ENCODE results near the gene ETV6.
A peak's percentile ranks its signal among the peaks of the same experiment; 100 is the strongest.

ETV6 gene

DNA sequence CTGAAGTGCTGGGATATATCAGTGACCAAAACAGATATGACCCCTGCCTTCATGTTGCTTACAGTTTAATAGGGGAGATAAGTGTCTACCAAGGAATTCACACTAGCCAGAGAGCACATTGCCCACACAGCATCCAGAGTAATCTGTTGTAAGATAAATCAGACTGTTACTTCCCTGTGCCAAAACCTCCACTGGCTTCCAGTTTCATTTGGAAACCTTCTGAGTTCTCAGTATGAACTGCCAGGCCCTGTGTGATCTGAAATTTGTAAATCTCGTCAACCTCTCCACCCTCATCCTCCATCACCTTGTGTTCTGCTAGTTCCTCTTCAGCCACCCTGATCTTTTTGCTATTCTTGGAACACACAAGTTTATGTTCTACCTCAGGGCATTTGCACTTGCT is 154.7 kb downstream of the ETV6 start:
- DNase-seq (ENCODE audit: low read depth), result no peak

DNA sequence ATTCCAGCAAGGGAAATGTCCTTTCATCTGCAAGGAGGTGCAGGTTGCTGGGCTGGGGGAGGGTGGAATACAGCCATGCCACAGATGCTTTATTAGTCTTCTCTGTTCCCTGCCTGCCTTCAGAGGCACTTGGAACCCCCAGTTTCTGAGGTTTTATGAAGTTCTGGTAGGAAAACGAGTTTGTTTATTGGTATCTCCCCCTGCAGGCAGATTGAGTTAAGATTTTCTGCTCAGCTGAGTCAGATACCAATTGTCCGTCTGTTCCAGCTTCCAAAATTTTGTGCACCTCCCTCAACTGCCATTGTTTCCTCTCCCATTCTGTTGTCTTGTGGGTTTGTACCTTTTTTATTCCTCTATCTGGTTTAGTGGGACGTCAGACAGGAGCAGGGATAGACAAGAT is 155.6 kb downstream of the ETV6 start:
- DNase-seq (ENCODE audit: low read depth), result no peak

DNA sequence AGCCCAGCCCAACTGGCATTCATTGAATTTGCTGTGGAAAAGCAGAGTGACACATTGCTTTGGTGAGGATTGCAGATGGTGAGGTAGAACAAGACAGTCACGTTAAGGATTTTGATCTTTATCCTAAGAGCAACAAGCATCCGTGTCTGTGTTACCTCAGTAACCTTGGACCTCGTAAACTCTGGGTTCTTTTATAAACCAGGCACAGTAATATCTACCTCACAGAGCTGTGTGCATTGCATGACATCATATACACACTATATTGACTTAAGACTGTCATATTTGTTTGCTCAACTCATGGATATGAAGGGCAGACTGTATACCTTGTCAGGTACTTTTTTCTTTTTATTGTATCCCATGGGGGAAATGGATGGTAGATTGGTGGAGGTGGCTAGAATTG is 156.2 kb downstream of the ETV6 start:
- DNase-seq (ENCODE audit: low read depth), result no peak

DNA sequence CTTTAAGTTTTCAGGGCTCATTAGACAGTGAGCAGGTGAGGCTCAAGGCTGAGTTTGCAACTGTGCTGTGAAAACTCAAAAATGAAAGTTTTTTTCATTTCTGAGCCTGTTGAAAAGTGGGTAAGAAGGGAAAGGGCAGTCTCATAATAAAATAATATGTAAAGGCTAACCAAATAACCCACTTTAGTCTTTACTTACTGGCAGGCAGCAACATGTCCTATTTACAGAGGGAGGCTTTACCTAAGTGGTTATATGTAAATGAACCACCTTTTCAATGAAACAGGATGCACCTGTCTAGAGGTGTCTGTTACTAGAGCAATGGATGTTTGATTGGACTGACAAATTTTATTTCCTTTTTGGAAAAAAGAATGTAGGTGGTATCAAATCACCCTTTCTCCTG is 158.0 kb downstream of the ETV6 start:
- DNase-seq (ENCODE audit: low read depth), result no peak

DNA sequence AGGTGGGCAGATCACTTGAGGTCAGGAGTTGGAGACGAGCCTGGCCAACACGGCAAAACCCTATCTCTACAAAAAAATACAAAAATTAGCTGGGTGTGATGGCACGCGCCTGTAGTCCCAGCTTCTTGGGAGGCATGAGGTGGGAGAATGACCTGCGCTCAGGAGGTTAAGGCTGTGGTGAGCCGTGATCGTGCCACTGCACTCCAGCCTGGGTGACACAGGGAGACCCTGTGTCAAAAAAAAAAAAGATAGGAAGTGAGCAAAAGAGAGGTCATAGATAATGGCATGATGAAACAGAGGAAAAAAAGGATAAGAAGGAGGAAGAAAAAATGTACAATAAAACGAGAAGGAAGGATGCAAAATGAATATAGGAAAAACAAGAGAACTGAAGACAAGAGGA is 159.5 kb downstream of the ETV6 start:
- DNase-seq (ENCODE audit: low read depth), result no peak

DNA sequence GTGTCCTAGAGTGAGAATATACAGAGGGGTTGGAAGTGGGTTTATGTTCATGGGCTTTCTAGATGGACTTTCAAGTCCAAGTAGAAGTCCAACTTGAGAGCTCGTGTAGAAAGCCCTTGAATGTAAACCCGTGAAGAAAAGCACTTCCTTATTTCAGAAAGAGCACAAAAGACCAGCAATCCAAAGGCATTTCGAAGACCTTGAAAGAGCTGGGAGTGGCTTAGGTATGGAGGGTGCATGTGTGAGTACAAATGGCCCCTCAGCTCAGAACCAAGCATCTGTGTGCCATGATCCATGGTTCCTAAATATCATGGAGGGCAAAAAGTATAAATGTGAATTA is 160.7 kb downstream of the ETV6 start:
- no peak for DNase-seq (ENCODE audit: low read depth)

DNA sequence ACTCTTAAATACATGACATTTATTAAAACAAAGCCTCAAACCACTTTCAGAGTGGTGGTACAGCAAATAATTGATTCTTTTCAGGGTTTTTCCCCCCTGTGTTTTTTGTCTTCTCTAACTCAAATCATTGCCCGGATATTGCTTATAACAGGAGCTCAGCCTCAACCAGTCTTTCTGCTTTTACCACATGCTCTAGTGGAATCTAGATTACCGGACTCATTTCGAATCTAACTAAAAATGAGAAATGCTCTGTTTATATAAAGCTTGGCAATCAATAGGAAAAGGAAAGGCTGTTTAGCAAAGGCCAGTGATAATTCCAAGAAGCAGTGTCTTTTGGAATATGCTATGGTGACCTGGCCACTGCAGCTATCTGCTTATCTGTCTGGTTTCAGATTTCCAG is 161.5 kb downstream of the ETV6 start:
- DNase-seq (ENCODE audit: low read depth), result no peak

DNA sequence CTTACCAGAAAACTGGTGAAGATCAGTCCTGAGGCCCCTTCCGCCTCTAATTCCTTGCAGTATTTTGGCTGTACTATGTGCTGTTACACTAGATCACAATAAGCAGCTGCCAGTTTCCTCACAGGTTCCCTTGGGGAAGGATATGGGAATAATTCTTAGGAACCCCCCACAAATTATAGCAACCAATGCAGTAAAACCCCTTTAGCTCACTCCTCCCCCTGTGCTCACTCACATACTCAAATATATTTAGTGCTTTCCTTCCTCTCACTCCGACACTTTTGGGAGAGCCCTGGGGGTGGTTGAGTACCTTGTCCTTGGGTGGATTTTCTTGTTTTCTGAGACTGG is 162.7 kb downstream of the ETV6 start:
- no peak for DNase-seq (ENCODE audit: low read depth)

DNA sequence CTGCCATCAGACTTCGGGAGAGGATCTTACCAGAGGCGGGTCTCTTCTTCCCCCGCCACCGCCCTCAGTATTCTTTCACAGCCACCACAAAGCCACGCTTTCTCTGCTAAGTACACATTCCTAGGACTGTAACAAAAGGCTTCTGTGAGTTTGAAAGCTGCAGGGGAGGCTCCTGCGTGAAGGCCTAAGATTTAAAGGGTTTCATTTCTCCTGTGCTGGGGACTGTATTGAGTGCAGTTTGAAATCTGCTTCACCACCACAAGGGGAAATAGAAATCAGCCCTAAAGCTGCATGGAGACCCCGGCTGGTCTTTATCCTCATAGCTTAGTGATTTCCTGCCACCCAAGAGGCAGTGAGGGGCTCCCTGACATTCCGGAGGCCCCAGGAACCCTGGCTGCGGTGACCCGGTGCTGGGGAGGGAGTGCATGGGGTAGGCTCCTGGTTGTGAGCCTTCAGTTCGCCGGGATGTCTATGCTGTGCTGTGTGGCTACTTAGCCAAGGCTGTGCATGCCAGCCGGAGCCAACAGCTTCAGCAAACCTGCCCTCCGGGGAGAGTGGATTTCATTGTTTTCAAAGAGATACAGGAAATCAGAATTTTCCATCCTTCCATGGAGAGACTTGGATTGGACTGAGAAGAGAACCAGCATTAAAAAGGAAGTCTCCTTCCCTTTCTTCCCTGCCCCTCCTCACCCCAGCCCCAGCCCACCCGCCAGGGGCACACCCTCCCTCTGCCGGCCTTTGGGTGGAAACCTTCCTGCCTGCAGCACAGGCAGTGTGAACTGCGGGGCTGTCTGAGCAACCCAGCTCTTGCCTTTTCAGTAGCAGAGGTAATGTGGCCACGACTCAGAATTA is 163.3 kb downstream of the ETV6 start:
- no peak for DNase-seq (ENCODE audit: low read depth)

DNA sequence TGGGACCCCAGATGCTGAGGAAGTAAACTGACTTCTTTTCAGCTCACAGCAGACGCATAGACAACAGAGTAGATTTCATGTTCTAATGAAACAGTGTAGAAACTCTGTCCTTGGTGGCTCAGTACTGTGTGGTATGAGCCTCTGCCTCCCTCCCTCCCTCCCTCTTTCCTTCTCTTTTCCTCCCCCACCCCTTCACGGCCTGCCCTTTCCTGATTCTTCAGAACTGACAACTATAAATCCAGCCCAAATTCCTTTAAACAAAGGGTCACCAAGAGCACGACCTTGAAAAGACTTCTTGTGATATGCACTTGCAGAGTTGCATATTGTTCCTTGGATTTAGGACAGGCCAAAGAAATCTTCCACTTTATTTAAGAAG is 164.0 kb downstream of the ETV6 start:
- no peak for DNase-seq (ENCODE audit: low read depth)

DNA sequence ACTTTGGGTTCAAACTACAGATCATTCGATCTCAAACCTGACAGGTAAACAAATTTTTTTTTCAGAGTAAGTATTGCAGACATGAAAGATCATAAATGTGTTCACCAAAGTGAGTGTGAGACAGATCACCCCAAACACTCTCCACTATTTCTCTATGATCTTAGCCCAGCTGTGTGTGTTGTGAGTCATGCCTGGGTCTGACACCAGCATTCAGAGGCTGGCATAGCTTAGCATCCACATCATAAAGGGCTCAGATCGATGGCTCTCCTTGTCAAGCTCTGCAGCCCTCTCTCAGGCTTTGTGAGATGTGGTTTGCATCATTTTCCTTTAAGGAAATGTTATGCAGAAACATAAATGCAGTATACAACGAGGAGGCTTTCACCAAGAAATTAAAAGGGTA is 164.9 kb downstream of the ETV6 start:
- DNase-seq (ENCODE audit: low read depth), result no peak

DNA sequence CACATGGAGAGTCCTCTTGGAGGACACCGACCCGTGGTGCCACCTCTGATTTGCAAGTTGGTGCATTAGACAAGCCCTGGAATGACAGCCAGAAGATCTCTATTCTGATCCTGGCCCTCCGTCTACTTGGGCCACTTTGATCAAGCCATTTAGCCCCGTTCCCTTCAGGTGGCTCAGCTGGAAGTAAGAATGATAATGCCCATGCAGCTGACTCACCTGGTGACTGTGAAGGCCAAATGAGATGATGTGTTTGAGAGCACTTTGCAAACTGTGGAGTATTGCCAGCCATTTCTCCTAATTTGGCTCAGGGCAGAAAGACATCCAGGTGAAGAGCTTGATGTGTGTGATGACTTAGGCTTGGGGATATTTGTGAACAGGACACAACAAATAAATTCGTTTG is 165.9 kb downstream of the ETV6 start:
- DNase-seq (ENCODE audit: low read depth), result no peak

DNA sequence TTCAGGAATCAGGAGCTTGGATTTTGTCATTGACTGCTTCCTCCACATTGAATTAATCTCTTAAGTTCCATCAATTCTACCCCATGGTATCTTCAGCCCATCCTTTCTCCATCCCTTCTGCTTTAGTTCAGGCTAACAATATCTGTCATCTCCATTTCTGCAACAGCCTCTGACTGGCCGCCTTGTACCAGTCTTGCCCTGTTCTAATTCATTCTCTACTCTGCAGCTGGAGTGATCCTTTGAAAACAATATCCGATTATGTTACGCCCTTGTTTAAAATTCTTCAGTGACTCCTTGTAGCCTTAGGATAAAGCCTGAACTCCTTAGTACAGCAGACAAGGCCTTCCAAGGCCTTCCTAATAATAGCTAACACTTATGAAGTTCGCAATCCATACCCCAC is 170.2 kb downstream of the ETV6 start:
- DNase-seq (ENCODE audit: low read depth), result no peak

DNA sequence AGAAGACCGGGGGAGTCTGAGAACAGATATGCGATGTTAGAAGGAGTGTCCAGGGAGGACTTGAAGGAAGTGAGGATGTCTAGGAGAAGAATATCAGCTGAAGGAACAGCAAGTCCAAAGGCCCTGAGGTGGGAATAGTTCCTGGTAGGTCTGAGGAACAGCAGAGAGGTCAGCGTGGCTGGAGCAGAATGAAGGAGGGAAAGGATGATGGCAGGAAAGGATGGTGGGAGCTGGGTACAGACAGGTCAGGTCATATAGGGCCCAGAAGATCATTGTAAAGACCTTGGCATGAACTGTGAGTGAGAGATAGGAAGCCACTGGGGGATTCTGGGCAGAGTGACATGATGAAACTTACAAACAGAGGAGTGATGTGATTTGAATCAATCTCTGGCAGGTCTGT is 171.0 kb downstream of the ETV6 start:
- no peak for DNase-seq (ENCODE audit: low read depth)

DNA sequence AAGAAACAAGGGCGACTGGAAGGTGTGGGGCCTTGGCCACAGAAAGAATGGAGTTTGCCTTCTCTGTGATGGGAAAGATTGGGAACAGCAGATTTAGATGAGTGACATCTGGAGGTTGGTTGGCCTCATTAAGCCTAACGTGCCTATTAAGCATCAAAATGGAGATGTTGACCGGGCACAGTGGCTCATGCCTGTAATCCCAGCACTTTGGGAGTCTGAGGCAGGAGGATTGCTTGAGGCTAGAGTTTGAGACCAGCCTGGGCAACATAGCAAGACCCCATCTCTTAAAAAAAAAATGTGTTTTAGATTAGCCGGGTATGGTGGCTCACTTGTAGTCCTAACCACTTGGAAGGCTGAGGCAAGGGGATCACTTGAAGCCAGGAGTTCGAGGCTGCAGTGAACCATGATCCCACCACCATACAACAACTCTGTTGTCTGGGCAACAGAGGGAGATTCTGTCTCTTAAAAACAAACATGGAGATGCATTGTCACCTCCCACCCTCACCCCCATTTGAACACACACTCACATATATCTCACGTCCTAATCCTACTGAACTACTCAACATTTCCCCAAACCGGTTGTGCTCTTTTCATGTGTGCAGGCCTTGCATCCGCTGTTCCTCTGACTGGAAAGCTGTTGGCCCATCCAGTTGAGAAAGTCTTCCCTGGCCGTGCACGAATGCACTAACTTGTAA is 172.1 kb downstream of the ETV6 start:
- DNase-seq (ENCODE audit: low read depth), result no peak

DNA sequence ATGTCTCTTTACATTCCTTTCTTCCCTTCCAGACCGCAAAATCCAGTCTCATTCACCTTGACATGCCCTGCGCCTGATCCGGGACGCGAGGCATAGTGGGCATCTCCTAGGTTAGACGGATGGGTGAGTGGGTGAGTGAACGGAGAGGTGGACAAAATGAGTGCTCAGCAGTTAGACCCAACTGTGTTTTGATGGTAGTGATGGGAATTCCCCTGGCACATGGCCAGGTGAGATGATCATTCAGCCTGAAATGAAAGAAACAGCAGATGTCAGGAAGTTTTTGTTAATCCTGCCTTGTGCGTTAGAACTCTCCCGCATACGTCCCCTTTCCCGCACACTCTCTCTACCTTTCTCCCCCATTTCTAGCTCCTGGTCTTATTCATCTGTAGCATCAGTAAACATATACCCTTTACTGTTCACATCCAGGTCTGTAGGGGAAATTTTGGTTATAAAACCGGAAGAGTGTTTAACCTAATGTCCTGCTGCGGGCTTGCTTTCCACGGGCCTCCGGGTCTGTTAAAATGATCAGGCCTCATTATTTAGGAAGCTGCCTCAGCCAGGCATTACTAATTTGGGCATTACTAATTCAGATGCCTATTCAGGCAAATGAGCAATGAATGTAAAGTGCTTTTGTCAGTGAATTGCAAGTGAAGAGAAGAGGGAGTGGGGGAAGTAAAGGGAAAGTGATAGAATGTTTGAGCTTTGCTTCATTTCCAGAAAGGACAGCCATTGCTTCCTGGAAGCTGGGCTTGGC is 172.8 kb downstream of the ETV6 start:
- DNase-seq (ENCODE audit: low read depth), result peak; percentile 12

DNA sequence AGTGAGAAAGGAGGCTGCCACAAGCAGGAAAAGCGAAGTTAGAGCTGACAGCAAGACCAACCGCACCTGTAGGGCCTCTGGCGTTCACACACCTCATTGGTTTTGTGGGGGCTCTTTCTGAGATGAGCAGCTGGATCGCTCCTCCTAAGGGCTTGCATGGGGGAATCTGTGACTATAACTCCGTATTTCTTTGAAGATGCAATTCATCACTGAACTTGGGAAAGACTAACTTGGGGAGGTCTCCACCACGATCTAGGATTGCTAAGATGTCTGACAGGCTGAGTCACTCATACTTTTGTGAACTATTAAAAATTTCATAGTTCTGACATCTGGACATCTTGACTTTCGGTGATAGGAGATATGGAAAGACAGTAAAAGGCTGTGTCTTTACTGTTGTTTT is 173.6 kb downstream of the ETV6 start:
- no peak for DNase-seq (ENCODE audit: low read depth)

DNA sequence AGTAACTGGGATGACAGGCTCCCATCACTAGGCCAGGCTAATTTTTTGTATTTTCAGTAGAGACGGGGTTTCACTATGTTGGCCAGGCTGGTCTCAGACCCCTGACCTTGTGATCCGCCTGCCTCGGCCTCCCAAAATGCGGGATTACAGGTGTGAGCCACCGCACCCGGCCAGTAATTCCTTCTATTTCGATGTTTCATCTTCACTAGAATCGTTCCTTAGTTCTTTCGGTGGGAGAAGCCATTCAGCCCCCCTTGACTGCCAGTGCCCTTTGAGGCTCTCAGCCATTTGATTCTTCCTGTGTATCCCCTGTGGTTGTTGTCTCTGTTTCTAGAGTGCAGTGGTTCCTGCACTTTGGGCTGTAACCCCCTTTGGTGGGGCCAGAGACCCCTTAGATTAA is 174.1 kb downstream of the ETV6 start:
- no peak for DNase-seq (ENCODE audit: low read depth)

DNA sequence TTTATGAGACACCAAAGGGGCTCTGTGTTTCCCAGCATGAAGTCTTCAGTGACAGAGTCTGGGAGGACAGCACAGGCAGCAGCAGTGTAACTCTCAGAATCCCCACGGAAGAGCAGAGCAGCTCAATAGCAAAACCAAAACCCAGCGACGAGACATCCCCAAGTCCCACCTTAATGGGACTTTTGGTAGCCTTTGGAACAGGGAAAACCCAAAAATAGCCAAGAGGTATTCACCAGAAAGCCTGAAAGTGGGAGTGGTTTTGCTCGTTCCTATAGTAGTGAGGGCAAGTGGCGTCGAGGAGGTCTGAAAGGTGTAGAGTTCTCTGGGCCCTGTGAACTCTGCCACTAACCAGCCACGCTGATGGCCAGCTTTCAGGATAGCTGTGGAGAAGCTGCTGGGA is 174.6 kb downstream of the ETV6 start:
- DNase-seq (ENCODE audit: low read depth), result no peak

DNA sequence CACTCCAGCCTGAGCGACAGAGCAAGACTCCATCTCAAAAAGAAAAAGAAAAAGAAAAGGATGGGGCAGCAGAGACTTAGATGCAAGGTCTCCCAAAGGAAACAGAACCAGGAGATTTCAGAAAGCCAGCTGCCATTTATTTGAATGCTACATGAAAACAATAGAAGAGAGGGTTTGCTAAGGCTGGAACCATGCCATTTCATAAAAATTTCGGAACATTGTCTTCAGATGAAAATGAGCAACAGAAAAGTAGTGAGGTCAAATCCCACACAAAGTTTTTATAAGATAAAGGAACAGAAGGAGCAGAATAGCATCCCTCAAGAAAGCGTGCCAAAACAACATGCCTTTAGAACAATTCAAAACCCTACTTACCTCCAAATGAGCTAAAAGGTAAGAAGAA is 175.3 kb downstream of the ETV6 start:
- DNase-seq (ENCODE audit: low read depth), result no peak

DNA sequence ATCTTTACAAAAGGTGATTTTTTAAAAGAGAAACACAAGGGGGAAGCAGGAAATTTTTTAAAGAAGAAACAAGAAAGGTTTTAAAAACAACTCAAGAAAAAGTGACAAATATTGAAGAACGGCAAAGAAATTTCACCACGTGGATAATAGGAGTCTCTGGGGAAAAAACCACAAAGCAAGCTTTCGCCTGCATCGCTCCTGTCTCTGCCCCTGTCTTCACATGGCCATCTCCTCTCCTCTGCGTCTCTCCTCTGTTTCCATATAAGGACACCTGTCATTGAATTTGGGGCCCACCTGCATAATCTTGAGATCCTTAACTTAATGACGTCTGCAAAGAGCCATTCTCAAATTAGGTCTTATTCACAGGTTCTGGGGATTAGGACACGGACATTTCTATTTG is 175.8 kb downstream of the ETV6 start:
- DNase-seq (ENCODE audit: low read depth), result no peak

DNA sequence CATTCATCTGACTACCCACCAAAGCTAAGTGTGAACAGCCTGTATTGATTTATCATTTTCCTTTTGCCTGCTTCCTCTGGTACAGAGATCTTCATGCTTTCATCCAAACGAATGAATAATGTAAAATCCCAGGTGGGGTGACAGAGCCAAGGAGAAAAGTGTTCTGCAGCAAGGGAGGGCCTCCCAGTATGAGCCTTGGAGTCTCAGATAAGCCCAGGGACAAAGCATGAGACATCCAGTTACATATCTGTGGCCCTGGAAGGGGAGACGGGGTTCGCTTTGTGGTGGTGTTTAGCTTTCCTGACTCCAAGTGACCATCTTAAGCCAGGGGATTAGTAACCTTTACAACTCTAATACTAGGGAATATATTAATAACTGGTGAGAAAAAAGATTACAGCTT is 177.1 kb downstream of the ETV6 start:
- DNase-seq (ENCODE audit: low read depth), result no peak

All from activated T-helper 1 cell treated with Interleukin-2 at 50 U/mL for 16 hours (primary cell).